Activated naive CD4-positive, alpha-beta T cell treated with anti-CD3 and anti-CD28 coated beads, Interleukin-2, amount 50 U/mL, for 24 hours (primary cell): ENCODE results near the gene ARPC1B.
"Not testable (repeated sequence)": the region's sequence is repeated elsewhere in the genome, so short reads cannot be mapped to it uniquely, and the experiment has no call there.

Source experiments
- H3K27ac Mint-ChIP-seq: one replicate; pipeline ENCODE4 v1.8.0; 2021; ENCODE audit warnings: mild to moderate bottlenecking, mixed read lengths
- H3K27me3 Mint-ChIP-seq: one replicate; pipeline ENCODE4 v1.8.0; 2021; ENCODE audit warnings: mixed read lengths
- H3K36me3 Mint-ChIP-seq: one replicate; pipeline ENCODE4 v1.8.0; 2021; ENCODE audit warnings: mixed read lengths
- H3K4me1 Mint-ChIP-seq: one replicate; pipeline ENCODE4 v1.8.0; 2021; ENCODE audit warnings: mixed read lengths
- H3K4me3 Mint-ChIP-seq: one replicate; pipeline ENCODE4 v1.8.0; 2021; ENCODE audit warnings: mild to moderate bottlenecking, mixed read lengths
- H3K9me3 Mint-ChIP-seq: one replicate; pipeline ENCODE4 v1.8.0; 2021; ENCODE audit warnings: mixed read lengths

ARPC1B gene

GRCh38 chr7:99374111-99375064 is at the start of gene ARPC1B:
Gene ARPC1B, plus strand, starts transcription at chr7:99374730. Its CDS starts 10,985 bp downstream, at chr7:99385715.
- no peaks in the 10 kb centered on the region for H3K9me3 Mint-ChIP-seq
- H3K4me3 Mint-ChIP-seq = peak within 1 kb of the TSS; percentile 84
- no peaks in the 10 kb centered on the region for H3K27me3 Mint-ChIP-seq
- peak within 1 kb of the TSS; percentile 83 for H3K27ac Mint-ChIP-seq
- peaks cover 5% of the 10 kb centered on the region for H3K36me3 Mint-ChIP-seq
- peaks cover 33% of the 10 kb centered on the region for H3K4me1 Mint-ChIP-seq

- H3K9me3 Mint-ChIP-seq = no peaks in the 10 kb centered on the region
- H3K36me3 Mint-ChIP-seq = no peaks in the 10 kb centered on the region
These were observed 49.5 kb upstream of the ARPC1B start for GRCh38 chr7:99325001-99325493.

GRCh38 chr7:99325592-99326407 is 48.7 kb upstream of the ARPC1B start, which contains the start of gene ARPC1A:
Gene ARPC1A, plus strand, starts transcription at chr7:99325898. Its CDS starts 7,456 bp downstream, at chr7:99333354.
- peak within 1 kb of the TSS; percentile 94 for H3K4me3 Mint-ChIP-seq
- H3K9me3 Mint-ChIP-seq = no peaks in the 10 kb centered on the region
- H3K27me3 Mint-ChIP-seq = no peaks in the 10 kb centered on the region
- H3K27ac Mint-ChIP-seq = peak within 1 kb of the TSS; percentile 97
- H3K4me1 Mint-ChIP-seq = peaks cover 41% of the 10 kb centered on the region
- H3K36me3 Mint-ChIP-seq = no peaks in the 10 kb centered on the region

More at GRCh38 chr7:99325001-99325493, 49.5 kb upstream of the ARPC1B start:
- H3K27ac Mint-ChIP-seq = peak overlapping the region; percentile 17
- peak overlapping the region; percentile 94 for H3K4me3 Mint-ChIP-seq
- no peaks in the 10 kb centered on the region for H3K27me3 Mint-ChIP-seq
- H3K4me1 Mint-ChIP-seq = peaks cover 34% of the 10 kb centered on the region

- Mint-ChIP-seq H3K4me3 (peak overlapping the region; percentile 94), H3K27ac (peak overlapping the region; percentile 84), H3K27me3 (no peaks in the 10 kb centered on the region), H3K4me1 (peaks cover 47% of the 10 kb centered on the region), H3K36me3 (no peaks in the 10 kb centered on the region), H3K9me3 (no peaks in the 10 kb centered on the region)
These were observed 48.1 kb upstream of the ARPC1B start for GRCh38 chr7:99326408-99326782.

DNA sequence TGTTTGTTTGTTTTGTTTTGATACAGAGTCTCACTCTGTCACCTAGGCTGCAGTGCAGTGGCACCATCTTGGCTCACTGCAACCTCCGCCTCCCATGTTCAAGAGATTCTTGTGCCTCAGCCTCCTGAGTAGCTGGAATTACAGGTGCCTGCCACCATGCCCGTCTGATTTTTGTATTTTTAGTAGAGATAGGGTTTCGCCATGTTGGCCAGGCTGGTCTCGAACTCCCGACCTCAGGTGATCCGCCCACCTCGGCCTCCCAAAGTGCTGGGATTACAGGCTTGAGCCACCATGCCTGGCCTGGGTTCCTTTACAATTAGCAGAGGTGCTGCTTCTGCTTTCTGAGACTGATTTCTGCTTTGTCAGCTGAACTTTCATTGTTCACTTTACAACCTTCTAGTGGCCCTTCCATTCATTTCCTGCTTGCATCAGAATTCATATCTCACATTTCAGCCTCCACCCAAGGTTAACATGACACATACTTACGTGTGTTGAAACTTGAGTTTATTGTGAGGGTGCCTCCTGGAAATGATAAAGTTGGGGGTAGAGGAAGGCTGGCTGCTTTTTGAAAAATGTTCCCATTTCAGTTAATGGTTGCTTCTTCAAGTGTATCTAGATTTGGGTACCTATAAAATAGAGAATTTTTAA is 44.1 kb upstream of the ARPC1B start:
- peak overlapping the region; percentile 92 for H3K27ac Mint-ChIP-seq
- not testable (repeated sequence) for H3K9me3 Mint-ChIP-seq, H3K27me3 Mint-ChIP-seq, H3K36me3 Mint-ChIP-seq
- peak overlapping the region; percentile 58 for H3K4me3 Mint-ChIP-seq
- peaks cover 61% of the 10 kb centered on the region for H3K4me1 Mint-ChIP-seq

- Mint-ChIP-seq H3K27me3 (no peaks in the 10 kb centered on the region), H3K9me3 (no peaks in the 10 kb centered on the region), H3K27ac (peak overlapping the region; percentile 55), H3K4me1 (peaks cover 61% of the 10 kb centered on the region), H3K36me3 (no peaks in the 10 kb centered on the region), H3K4me3 (no peak overlapping the region)
These were observed 43.5 kb upstream of the ARPC1B start for GRCh38 chr7:99331002-99331401.

GRCh38 chr7:99339595-99339994 is 34.9 kb upstream of the ARPC1B start:
- H3K36me3 Mint-ChIP-seq = peaks cover 12% of the 10 kb centered on the region
- H3K9me3 Mint-ChIP-seq = no peaks in the 10 kb centered on the region
- H3K4me3 Mint-ChIP-seq = no peak overlapping the region
- H3K4me1 Mint-ChIP-seq = peaks cover 7% of the 10 kb centered on the region
- no peaks in the 10 kb centered on the region for H3K27me3 Mint-ChIP-seq
- no peak overlapping the region for H3K27ac Mint-ChIP-seq

DNA sequence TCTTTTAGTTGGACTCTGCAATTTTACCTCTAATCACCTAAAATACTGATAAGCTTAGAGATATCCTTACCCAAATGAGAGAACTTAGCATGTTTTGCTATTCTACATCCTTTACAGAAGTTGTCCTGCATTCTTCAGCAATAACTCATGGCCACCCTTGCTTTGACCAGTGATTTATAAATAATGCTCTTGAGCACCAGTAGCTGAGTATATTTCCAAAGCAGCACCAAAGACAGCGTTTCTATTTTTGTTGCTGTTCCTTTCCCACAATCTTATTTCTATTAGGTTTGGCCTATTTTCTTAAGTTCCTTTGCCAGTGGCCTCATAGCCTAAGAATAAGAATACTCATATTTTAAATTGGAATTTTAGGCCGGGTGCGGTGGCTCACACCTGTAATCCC is 33.9 kb upstream of the ARPC1B start:
- H3K4me3 Mint-ChIP-seq = no peak overlapping the region
- H3K27me3 Mint-ChIP-seq = no peaks in the 10 kb centered on the region
- no peaks in the 10 kb centered on the region for H3K9me3 Mint-ChIP-seq
- H3K36me3 Mint-ChIP-seq = peaks cover 12% of the 10 kb centered on the region
- H3K27ac Mint-ChIP-seq = no peak overlapping the region
- H3K4me1 Mint-ChIP-seq = peaks cover 7% of the 10 kb centered on the region

GRCh38 chr7:99344061-99344647 is 30.4 kb upstream of the ARPC1B start:
- Mint-ChIP-seq H3K9me3 (no peaks in the 10 kb centered on the region), H3K36me3 (peaks cover 12% of the 10 kb centered on the region), H3K27ac (no peak overlapping the region), H3K27me3 (no peaks in the 10 kb centered on the region), H3K4me1 (peaks cover 7% of the 10 kb centered on the region), H3K4me3 (no peak overlapping the region)

GRCh38 chr7:99350641-99351040 is 23.9 kb upstream of the ARPC1B start:
- H3K36me3 Mint-ChIP-seq, H3K27me3 Mint-ChIP-seq, H3K4me3 Mint-ChIP-seq, H3K27ac Mint-ChIP-seq, H3K4me1 Mint-ChIP-seq, H3K9me3 Mint-ChIP-seq: not testable (repeated sequence)

- Mint-ChIP-seq H3K27ac (no peak overlapping the region), H3K9me3 (no peaks in the 10 kb centered on the region), H3K27me3 (no peaks in the 10 kb centered on the region), H3K36me3 (peaks cover 4% of the 10 kb centered on the region), H3K4me1 (no peaks in the 10 kb centered on the region), H3K4me3 (no peak overlapping the region)
These were observed 22.3 kb upstream of the ARPC1B start for GRCh38 chr7:99352247-99352646.

DNA sequence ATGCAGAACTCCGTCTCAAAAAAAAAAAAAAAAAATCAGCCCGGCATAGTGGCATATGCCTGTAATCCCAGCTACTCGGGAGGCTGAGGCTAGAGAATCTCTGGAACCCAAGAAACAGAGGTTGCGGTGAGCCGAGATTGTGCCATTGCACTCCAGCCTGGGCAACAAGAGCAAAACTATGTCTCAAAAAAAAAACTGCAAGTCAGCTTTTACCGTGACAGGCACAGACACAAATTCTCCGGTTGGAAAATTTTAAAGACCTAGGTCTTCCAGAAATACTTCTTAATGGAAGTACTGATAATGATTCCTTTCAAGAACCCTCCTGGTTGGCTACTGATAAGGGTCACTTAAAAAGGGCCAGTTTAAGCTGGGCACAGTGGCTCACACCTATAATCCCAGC is 19.4 kb upstream of the ARPC1B start:
- no peaks in the 10 kb centered on the region for H3K27me3 Mint-ChIP-seq
- H3K36me3 Mint-ChIP-seq = peaks cover 5% of the 10 kb centered on the region
- no peaks in the 10 kb centered on the region for H3K9me3 Mint-ChIP-seq
- no peak overlapping the region for H3K27ac Mint-ChIP-seq
- no peaks in the 10 kb centered on the region for H3K4me1 Mint-ChIP-seq
- no peak overlapping the region for H3K4me3 Mint-ChIP-seq

GRCh38 chr7:99357701-99358490 is 16.6 kb upstream of the ARPC1B start:
- Mint-ChIP-seq H3K9me3 (no peaks in the 10 kb centered on the region), H3K4me3 (no peak overlapping the region)

GRCh38 chr7:99358521-99358920 is 16.0 kb upstream of the ARPC1B start:
- not testable (repeated sequence) for H3K27ac Mint-ChIP-seq, H3K36me3 Mint-ChIP-seq, H3K4me1 Mint-ChIP-seq, H3K4me3 Mint-ChIP-seq, H3K9me3 Mint-ChIP-seq, H3K27me3 Mint-ChIP-seq

More at GRCh38 chr7:99357701-99358490, 16.6 kb upstream of the ARPC1B start:
- no peaks in the 10 kb centered on the region for H3K27me3 Mint-ChIP-seq
- peaks cover 3% of the 10 kb centered on the region for H3K36me3 Mint-ChIP-seq
- H3K4me1 Mint-ChIP-seq = no peaks in the 10 kb centered on the region
- no peak overlapping the region for H3K27ac Mint-ChIP-seq
